Measurements from ENCODE around the gene FRMPD3.

Gene FRMPD3

DNA sequence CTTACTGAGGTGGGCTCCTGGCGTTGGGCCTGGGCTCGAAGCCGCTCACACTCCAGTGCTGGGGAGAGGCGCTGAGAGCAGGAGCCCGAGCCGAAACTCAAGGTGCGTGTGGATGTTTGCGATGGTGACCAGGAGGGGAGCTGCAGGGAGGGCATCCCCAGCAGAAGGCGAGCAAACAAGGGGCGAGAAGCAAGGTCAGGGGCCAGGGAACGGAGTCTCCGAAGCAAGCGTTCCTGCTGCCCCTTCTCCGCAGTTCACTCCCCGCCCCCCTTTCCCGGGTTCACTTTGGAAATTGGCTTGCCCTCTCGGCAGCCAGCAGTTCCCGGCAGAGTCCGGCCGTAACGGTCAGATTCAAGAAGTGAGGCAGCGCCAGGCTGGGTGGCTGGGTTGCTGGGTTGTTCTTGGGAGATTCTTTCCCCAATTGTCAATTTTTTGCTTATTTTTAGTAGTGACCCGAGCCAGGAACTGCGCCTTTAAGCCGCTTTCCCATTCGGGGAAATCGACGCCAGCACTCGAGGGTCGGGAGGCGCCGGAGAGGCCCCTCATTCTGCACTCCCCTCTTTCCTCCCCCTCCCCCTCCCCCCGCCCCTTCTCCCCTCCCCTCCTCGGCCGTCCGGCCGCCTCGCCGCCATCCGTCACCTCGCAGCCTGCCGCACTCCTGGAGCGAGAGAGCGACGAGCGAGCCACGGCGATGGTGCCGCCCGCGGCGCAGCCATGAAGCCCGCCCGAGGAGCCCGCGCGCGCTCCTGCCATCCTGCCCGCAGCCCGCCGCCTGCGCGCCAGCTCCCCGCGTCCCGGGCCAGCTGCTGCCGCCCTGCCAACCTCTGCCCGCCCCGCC is at the start of gene FRMPD3:
Gene FRMPD3, plus strand, starts transcription at position 655 of the 838 bp plus-strand sequence. CDS start 76,937 bp downstream, outside the sequence.
- DNase-seq (ENCODE audit: extremely low read depth, insufficient read length): peak; percentile 37
- Histone ChIP-seq H3K36me3 (ENCODE audit: control insufficient read depth, insufficient read depth, low read length) (no peaks in the 10 kb centered on the region), H3K27me3 (replicated peaks; ENCODE audit: control insufficient read depth, insufficient read depth, low read length) (peaks cover 1% of the 10 kb centered on the region; the same call in 1 of the 2 replicates), H3K4me3 (replicated peaks; ENCODE audit: low read depth, low read length) (peak within 1 kb of the TSS; percentile 41)
- no peak for TF ChIP-seq CTCF (IDR thresholded peaks at IDR 0.05; ENCODE audit: insufficient read depth, low read length, poor library complexity, severe bottlenecking)

- no peak for TF ChIP-seq CTCF (IDR thresholded peaks at IDR 0.05; ENCODE audit: insufficient read depth, low read length, poor library complexity, severe bottlenecking)
- H3K27me3 ChIP-seq (replicated peaks; ENCODE audit: control insufficient read depth, insufficient read depth, low read length): no peaks in the 10 kb centered on the region
- H3K4me3 ChIP-seq (replicated peaks; ENCODE audit: low read depth, low read length): no peak overlapping the region
- DNase-seq (ENCODE audit: extremely low read depth, insufficient read length): no peak
- H3K36me3 ChIP-seq (ENCODE audit: control insufficient read depth, insufficient read depth, low read length): no peaks in the 10 kb centered on the region
Measured at GRCh38 chrX:107420571-107420970, 28.9 kb upstream of the FRMPD3 start.

DNA sequence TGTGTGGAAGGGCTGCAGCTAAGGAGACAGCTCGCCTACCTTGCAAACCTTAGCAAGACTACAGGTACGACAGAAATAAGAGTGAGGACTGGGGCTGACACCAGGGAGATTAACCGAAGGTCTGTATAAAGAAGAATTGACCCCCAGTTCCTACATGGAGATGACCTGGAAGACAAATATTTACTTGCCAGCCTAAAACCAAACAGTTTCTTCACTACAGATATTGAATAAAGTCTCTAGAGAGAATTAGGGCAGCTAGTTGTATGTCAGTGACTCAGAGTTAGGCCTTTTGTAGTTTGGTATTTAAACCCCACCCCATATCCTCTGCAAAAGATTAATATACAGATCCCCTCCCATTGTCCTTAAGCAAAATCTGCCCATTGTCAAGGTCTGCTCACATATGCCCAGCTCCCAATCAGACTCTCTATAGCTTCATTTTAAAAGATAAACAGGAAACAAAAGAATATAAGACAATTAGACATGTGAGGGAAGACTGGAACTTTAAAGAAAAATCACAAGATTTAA is 28.1 kb upstream of the FRMPD3 start:
- no peaks in the 10 kb centered on the region for H3K36me3 ChIP-seq (ENCODE audit: control insufficient read depth, insufficient read depth, low read length)
- H3K27me3 ChIP-seq (replicated peaks; ENCODE audit: control insufficient read depth, insufficient read depth, low read length): no peaks in the 10 kb centered on the region
- H3K4me3 ChIP-seq (replicated peaks; ENCODE audit: low read depth, low read length): no peak overlapping the region
- no peak for DNase-seq (ENCODE audit: extremely low read depth, insufficient read length)
- TF ChIP-seq CTCF (IDR thresholded peaks at IDR 0.05; ENCODE audit: insufficient read depth, low read length, poor library complexity, severe bottlenecking): no peak

- no peaks in the 10 kb centered on the region for H3K36me3 ChIP-seq (ENCODE audit: control insufficient read depth, insufficient read depth, low read length)
- peak; percentile 59 for TF ChIP-seq CTCF (IDR thresholded peaks at IDR 0.05; ENCODE audit: insufficient read depth, low read length, poor library complexity, severe bottlenecking)
- H3K27me3 ChIP-seq (replicated peaks; ENCODE audit: control insufficient read depth, insufficient read depth, low read length): no peaks in the 10 kb centered on the region; the same call in 1 of the 2 replicates
- no peak for DNase-seq (ENCODE audit: extremely low read depth, insufficient read length)
- no peak overlapping the region for H3K4me3 ChIP-seq (replicated peaks; ENCODE audit: low read depth, low read length)
Measured at GRCh38 chrX:107429090-107429489, 20.4 kb upstream of the FRMPD3 start.

DNA sequence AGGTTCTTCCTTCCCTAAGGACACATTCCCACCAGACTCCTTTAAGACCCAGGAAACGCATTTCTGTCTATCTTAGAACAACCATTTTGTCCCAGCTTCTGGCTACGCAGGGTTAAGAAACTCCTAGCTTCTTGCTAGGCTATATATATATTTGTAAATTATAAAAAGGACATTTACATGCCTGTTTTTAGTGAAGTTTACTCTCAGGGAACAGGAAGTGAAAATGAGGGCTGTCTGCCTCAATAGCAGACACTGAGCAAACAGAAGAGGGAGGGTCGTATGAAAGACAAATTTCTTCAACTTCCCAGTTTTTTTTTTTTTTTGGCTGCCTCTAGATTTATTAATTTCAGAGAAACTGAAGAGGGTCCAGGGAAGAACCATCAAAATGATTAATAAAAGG is 9.3 kb upstream of the FRMPD3 start:
- no peak overlapping the region for H3K4me3 ChIP-seq (replicated peaks; ENCODE audit: low read depth, low read length)
- no peak for TF ChIP-seq CTCF (IDR thresholded peaks at IDR 0.05; ENCODE audit: insufficient read depth, low read length, poor library complexity, severe bottlenecking)
- peaks cover under 1% of the 10 kb centered on the region; the same call in 1 of the 2 replicates for H3K27me3 ChIP-seq (replicated peaks; ENCODE audit: control insufficient read depth, insufficient read depth, low read length)
- no peaks in the 10 kb centered on the region for H3K36me3 ChIP-seq (ENCODE audit: control insufficient read depth, insufficient read depth, low read length)
- DNase-seq (ENCODE audit: extremely low read depth, insufficient read length): no peak
